Body of pancreas (tissue), 4 donors: ENCODE results near the gene POM121.
A peak's percentile ranks its signal among the peaks of the same experiment; 100 is the strongest.
"Not testable (repeated sequence)": the region's sequence is repeated elsewhere in the genome, so short reads cannot be mapped to it uniquely, and the experiment has no call there.

Experiments used
- CTCF ChIP-seq, 7 experiments: fragments of 450-650 bp in 4 of 7; fragments of 200-600 bp in 3 of 7; sonication (generic) in 3 of 7; IDR thresholded peaks; one replicate each; pipeline ENCODE4 v1.5.1; 2016 to 2019; ENCODE audit warnings: antibody characterized with exemption in 7 of 7
- POLR2A ChIP-seq, 3 donors: fragments of 450-650 bp; IDR thresholded peaks; one replicate each; pipeline ENCODE4 v1.6.1; 2016; ENCODE audit warnings: antibody characterized with exemption in 3 of 3, mild to moderate bottlenecking in 2 of 3

DNA sequence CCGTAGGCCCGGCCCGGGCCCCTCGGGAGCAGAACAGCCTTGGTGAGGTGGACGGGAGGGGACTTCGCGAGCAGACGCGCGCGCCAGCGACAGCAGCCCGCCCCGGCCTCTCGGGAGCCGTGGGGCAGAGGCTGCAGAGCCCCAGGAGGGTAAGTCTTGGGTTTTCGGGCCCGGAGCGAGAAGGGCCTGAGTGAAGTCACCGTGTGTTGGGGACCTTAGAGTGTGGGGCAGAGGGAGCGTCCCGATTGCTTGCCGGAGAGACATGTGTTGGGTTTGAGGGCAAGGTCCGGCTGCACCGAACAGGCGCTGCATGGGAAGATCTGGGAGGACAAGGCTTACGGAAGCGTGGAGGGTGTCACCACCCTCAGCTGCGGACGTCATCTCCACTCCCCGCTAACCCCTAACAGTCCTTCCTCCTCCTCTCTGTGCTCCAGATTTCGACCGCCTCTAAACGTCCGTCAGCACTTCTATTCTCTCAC is 45.1 kb upstream of the POM121 start:
- TF ChIP-seq CTCF (IDR thresholded peaks at IDR 0.05), result not testable (repeated sequence)
- TF ChIP-seq POLR2A (IDR thresholded peaks at IDR 0.05), result peak in 2 of 3 donors; percentile 6 to 20
